Measurements from ENCODE around the gene MTCP1. TPM values are rescaled to one million over a fixed set of nuclear protein-coding genes. Genes with fewer than 3 reads are reported as not detected.

MTCP1 gene
- total and polyA plus RNA-seq, 9 of the 15 experiments (the other 6 are each of a cell fraction or from before 2014, with no cell fraction given): 12.7 to 28.0 (median 22.9) TPM

DNA sequence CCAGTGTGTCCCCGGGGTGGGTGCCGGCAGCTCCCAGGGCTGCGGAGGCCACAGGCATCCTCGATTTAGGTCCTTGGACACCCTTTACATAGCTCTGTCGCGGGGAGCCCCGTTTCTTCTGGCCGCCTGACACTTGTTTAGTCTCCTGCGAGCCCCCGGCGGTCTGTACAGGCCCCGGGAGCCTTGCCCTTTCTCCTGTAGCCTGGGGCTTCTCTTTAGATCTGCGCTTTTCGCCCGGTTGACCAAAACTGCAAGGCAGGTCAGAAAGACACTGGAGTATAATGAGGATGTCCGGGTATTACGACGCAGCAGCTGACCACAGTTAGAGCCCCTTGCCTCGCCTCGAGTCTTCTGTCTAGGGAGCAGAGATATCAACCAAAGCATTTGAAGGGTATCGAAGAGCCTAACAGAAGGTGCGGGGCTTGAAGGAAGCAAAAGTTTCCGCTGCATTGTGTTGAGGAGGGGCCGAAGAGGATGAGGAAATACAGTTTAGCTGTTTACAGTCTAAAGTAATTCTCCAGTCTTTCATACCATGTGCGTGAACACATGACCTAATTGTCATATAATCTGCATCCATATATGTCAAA is 851 bp upstream of the MTCP1 start (continued):
- TF ChIP-seq, protein P1, sequence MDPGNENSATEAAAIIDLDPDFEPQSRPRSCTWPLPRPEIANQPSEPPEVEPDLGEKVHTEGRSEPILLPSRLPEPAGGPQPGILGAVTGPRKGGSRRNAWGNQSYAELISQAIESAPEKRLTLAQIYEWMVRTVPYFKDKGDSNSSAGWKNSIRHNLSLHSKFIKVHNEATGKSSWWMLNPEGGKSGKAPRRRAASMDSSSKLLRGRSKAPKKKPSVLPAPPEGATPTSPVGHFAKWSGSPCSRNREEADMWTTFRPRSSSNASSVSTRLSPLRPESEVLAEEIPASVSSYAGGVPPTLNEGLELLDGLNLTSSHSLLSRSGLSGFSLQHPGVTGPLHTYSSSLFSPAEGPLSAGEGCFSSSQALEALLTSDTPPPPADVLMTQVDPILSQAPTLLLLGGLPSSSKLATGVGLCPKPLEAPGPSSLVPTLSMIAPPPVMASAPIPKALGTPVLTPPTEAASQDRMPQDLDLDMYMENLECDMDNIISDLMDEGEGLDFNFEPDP (CRISPR knock-in tag; IDR thresholded peaks at IDR 0.05): no peak
- TF ChIP-seq, protein P2, sequence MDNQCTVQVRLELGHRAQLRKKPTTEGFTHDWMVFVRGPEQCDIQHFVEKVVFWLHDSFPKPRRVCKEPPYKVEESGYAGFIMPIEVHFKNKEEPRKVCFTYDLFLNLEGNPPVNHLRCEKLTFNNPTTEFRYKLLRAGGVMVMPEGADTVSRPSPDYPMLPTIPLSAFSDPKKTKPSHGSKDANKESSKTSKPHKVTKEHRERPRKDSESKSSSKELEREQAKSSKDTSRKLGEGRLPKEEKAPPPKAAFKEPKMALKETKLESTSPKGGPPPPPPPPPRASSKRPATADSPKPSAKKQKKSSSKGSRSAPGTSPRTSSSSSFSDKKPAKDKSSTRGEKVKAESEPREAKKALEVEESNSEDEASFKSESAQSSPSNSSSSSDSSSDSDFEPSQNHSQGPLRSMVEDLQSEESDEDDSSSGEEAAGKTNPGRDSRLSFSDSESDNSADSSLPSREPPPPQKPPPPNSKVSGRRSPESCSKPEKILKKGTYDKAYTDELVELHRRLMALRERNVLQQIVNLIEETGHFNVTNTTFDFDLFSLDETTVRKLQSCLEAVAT (IDR thresholded peaks at IDR 0.05): 0 out of 4 replicates have a peak, but pooled peaks of 1 of the 2 experiments have one; percentile 2
- TF ChIP-seq ZNF766 (CRISPR knock-in tag; conservative IDR thresholded peaks at IDR 0.05) (no peak), CBX8 (IDR thresholded peaks at IDR 0.05; ENCODE audit: borderline replicate concordance, extremely low read depth, low read depth, low read length, poor library complexity, severe bottlenecking) (no peak), POLR2H (tag; IDR thresholded peaks at IDR 0.05; ENCODE audit: low read depth) (0 out of 2 replicates have a peak, but pooled peaks have one; percentile 5), ZNF324 (CRISPR knock-in tag; IDR thresholded peaks at IDR 0.05) (no peak), TGIF2 (CRISPR knock-in tag; IDR thresholded peaks at IDR 0.05) (no peak), SAP30 (IDR thresholded peaks at IDR 0.05; ENCODE audit: borderline replicate concordance, insufficient read depth, low read depth, low read length, poor library complexity, severe bottlenecking) (peak; percentile 29), ASH1L (IDR thresholded peaks at IDR 0.05; ENCODE audit: borderline replicate concordance, low read depth, partially characterized antibody) (no peak), HMGN3 (IDR thresholded peaks at IDR 0.05; ENCODE audit: borderline replicate concordance, extremely low read depth, insufficient read length, low read depth, low read length) (peak; percentile 9), DDX20 (tag; IDR thresholded peaks at IDR 0.05; ENCODE audit: low read depth) (no peak), SIN3A (IDR thresholded peaks at IDR 0.05; ENCODE audit: borderline replicate concordance in 2 of 2, control insufficient read depth in 1 of 2, low read depth in 2 of 2, low read length in 2 of 2) (0 out of 4 replicates have a peak, but pooled peaks of 1 of the 2 experiments have one; percentile 4), PTRF (tag; IDR thresholded peaks at IDR 0.05) (no peak), RBFOX2 (IDR thresholded peaks at IDR 0.05; ENCODE audit: low read depth, low read length) (peak; percentile 58), PRPF4 (IDR thresholded peaks at IDR 0.05; ENCODE audit: insufficient read depth, low read depth, low read length, poor library complexity, severe bottlenecking) (no peak), NR2C1 (IDR thresholded peaks at IDR 0.05) (no peak), NR2C1 (tag; IDR thresholded peaks at IDR 0.05) (no peak)
- TF ChIP-seq, protein P3, sequence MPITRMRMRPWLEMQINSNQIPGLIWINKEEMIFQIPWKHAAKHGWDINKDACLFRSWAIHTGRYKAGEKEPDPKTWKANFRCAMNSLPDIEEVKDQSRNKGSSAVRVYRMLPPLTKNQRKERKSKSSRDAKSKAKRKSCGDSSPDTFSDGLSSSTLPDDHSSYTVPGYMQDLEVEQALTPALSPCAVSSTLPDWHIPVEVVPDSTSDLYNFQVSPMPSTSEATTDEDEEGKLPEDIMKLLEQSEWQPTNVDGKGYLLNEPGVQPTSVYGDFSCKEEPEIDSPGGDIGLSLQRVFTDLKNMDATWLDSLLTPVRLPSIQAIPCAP (CRISPR knock-in tag; IDR thresholded peaks at IDR 0.05; ENCODE audit: borderline replicate concordance): no peak
- TF ChIP-seq, protein P4, sequence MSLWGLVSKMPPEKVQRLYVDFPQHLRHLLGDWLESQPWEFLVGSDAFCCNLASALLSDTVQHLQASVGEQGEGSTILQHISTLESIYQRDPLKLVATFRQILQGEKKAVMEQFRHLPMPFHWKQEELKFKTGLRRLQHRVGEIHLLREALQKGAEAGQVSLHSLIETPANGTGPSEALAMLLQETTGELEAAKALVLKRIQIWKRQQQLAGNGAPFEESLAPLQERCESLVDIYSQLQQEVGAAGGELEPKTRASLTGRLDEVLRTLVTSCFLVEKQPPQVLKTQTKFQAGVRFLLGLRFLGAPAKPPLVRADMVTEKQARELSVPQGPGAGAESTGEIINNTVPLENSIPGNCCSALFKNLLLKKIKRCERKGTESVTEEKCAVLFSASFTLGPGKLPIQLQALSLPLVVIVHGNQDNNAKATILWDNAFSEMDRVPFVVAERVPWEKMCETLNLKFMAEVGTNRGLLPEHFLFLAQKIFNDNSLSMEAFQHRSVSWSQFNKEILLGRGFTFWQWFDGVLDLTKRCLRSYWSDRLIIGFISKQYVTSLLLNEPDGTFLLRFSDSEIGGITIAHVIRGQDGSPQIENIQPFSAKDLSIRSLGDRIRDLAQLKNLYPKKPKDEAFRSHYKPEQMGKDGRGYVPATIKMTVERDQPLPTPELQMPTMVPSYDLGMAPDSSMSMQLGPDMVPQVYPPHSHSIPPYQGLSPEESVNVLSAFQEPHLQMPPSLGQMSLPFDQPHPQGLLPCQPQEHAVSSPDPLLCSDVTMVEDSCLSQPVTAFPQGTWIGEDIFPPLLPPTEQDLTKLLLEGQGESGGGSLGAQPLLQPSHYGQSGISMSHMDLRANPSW (CRISPR knock-in tag; IDR thresholded peaks at IDR 0.05): peak; percentile 32; the same call in 1 of the 2 replicates
